Naive thymus-derived CD4-positive, alpha-beta T cell (primary cell): ENCODE data around the gene IL17REL. TPM values are rescaled to one million over a fixed set of nuclear protein-coding genes. Genes with fewer than 3 reads are reported as not detected.

Source experiments
- ATAC-seq: fragments of 150-1000 bp; cut with Tn5 transposase; 2 replicates; pipeline ENCODE4 v1.10.0; 2021; ENCODE audit warnings: mild to moderate bottlenecking, moderate library complexity
- CTCF ChIA-PET: fragments of 350-600 bp; sonication (Branson Sonifier 250); formaldehyde crosslinking; loops from one replicate; lab custom pipeline; 2021; ENCODE audit warnings: antibody characterized with exemption; lab: Charles Lee
- POLR2A ChIA-PET: fragments of 350-600 bp; sonication (Branson Sonifier 250); formaldehyde crosslinking; loops from one replicate; lab custom pipeline; 2021; ENCODE audit warnings: antibody characterized with exemption, inconsistent platforms; lab: Charles Lee
- DNase-seq, 9 donors: peaks; one replicate each; pipeline versions ENCODE4 v3.0.0 to v3.0.0-alpha.2; 2020 to 2022; ENCODE audit warnings: mixed read lengths in 1 of 9
- H3K27ac ChIP-seq: one replicate; pipeline ENCODE4 v1.7.0; 2013; ENCODE audit warnings: mild to moderate bottlenecking, low read depth, low read length, moderate library complexity
- H3K27me3 ChIP-seq, 2 donors: one replicate each; pipeline ENCODE4 v1.7.0; 2013; ENCODE audit warnings: low read length in 2 of 2, mild to moderate bottlenecking in 2 of 2, moderate library complexity in 2 of 2; ENCODE audit not compliant: control insufficient read depth in 2 of 2, insufficient read depth in 2 of 2
- H3K36me3 ChIP-seq, 3 experiments: 1 replicate in 2 of 3; 2 replicates in 1 of 3; pipeline ENCODE4 v1.7.0; 2013; ENCODE audit warnings: low read length in 3 of 3, mild to moderate bottlenecking in 3 of 3, moderate library complexity in 1 of 3; ENCODE audit not compliant: insufficient read depth in 3 of 3, control insufficient read depth in 2 of 3
- H3K4me1 ChIP-seq, 2 donors: one replicate each; pipeline ENCODE4 v1.7.0; 2013; ENCODE audit warnings: low read length in 2 of 2, mild to moderate bottlenecking in 2 of 2, moderate library complexity in 1 of 2; ENCODE audit not compliant: control insufficient read depth in 2 of 2, insufficient read depth in 2 of 2
- H3K4me3 ChIP-seq: 2 replicates; pipeline ENCODE4 v1.7.0; 2013; ENCODE audit warnings: mild to moderate bottlenecking, low read length
- H3K9me3 ChIP-seq, 3 experiments: 1 replicate in 2 of 3; 2 replicates in 1 of 3; pipeline ENCODE4 v1.7.0; 2013; ENCODE audit warnings: low read length in 3 of 3; ENCODE audit not compliant: control insufficient read depth in 2 of 3
- H3K27ac Mint-ChIP-seq, 9 donors: one replicate each; pipeline ENCODE4 v1.8.0; 2020 to 2022; ENCODE audit warnings: mixed read lengths in 9 of 9, mild to moderate bottlenecking in 8 of 9, moderate library complexity in 5 of 9, inconsistent platforms in 2 of 9
- H3K27me3 Mint-ChIP-seq, 5 donors: one replicate each; pipeline ENCODE4 v1.8.0; 2021 to 2022; ENCODE audit warnings: mixed read lengths in 5 of 5, mild to moderate bottlenecking in 1 of 5
- H3K36me3 Mint-ChIP-seq, 5 donors: one replicate each; pipeline ENCODE4 v1.8.0; 2020 to 2022; ENCODE audit warnings: mixed read lengths in 5 of 5, mild to moderate bottlenecking in 3 of 5, inconsistent platforms in 1 of 5
- H3K4me1 Mint-ChIP-seq, 7 donors: one replicate each; pipeline ENCODE4 v1.8.0; 2020 to 2022; ENCODE audit warnings: mixed read lengths in 7 of 7, mild to moderate bottlenecking in 3 of 7, inconsistent platforms in 1 of 7
- H3K4me3 Mint-ChIP-seq, 10 donors: one replicate each; pipeline ENCODE4 v1.8.0; 2020 to 2022; ENCODE audit warnings: mild to moderate bottlenecking in 10 of 10, mixed read lengths in 10 of 10, moderate library complexity in 6 of 10, inconsistent platforms in 2 of 10
- H3K9me3 Mint-ChIP-seq, 11 donors: one replicate each; pipeline ENCODE4 v1.8.0; 2020 to 2022; ENCODE audit warnings: mixed read lengths in 11 of 11, mild to moderate bottlenecking in 4 of 11, inconsistent platforms in 1 of 11, moderate library complexity in 1 of 11
- intact Hi-C, 2 donors: fragments of 100-400 bp; cut with micrococcal nuclease; formaldehyde crosslinking; loops; one replicate each; pipeline ENCODE4 v1.15.1; 2023
- polyA plus RNA-seq, 2 donors: library from polyadenylated mRNA; unstranded; fragments of 300-500 nt; fragmentation: Illumina TruSeq; gene quantifications; one replicate each; pipeline ENCODE4 v1.2.3, GENCODE V29; 2021
- total RNA-seq, 6 experiments: library from RNA in 5 of 6; stranded (reverse) in 5 of 6; gene quantifications; 1 replicate in 5 of 6; 2 replicates in 1 of 6; pipeline ENCODE4 v1.2.3 and lab custom pipeline; 2021 to 2026

IL17REL gene
- total RNA-seq (not detected), polyA plus RNA-seq (not detected), total RNA-seq (lab: John Stamatoyannopoulos, UW) (not detected)

DNA sequence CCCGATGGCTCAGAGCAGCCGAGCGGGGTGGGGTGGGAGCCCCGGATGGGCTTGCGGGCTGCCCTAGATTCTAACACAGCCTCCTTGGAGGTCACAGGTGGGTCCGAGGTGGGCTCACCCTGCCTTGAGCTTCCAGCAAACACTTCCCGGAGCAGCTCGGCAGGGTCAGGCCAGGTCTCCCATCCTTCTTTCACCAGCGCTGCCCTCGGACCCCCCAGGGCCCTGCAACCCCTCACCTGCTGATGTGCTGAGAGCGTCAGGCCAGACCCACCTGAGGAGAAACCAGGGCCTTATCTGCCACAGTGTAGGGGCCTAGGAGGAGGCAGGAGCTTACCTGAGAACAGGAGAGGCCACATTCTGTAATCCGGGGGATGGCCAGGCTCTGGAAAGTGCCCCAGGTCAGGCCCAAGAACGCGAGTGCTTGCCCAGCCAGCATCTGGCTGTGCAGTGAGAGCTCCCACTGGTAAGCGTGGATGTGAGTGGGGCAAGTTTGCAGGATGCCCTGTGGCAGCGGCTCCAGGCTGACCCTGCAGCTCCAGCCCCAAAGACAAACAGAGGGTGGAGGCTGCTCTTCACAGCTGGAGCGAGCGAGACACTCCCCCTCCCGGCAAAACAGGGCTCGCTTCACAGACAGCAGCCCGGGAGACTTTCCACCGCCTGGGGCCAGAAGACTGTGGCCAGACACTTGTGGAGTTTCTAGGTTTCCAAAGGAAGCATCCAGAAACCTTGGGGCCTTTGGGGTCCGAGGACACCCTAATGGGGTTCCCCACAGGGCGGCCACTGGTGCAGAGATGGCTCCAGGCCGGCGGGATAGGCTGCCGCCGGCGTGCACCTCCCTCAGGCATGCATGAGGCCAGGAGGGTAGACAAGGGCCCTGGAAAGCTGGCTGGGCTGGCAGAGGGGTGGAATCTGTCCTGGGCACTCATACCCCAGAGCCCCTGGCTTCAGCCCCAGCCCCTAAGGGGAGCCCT, at the start of gene IL17REL:
TSS of gene IL17REL (minus strand) at position 555 of the 971 bp plus-strand sequence. CDS start at position 436, 119 bp downstream.
- ATAC-seq (no peak), DNase-seq (peak in 1 of 9 donors; percentile 20)
- no peak within 1 kb of the TSS for H3K4me3 ChIP-seq
- Mint-ChIP-seq H3K27ac (peak within 1 kb of the TSS in 5 of 9 donors; percentile 4 to 75 (median 26)), H3K27me3 (peaks cover 0 to 23% (median 9%) of the 10 kb centered on the region in 5 donors), H3K36me3 (no peaks in the 10 kb centered on the region), H3K4me1 (peaks cover 0 to 12% (median 9%) of the 10 kb centered on the region in 7 donors), H3K9me3 (peaks cover 0 to 2% (median 0%) of the 10 kb centered on the region in 11 donors), H3K4me3 (peak within 1 kb of the TSS in 8 of 10 donors; percentile 3 to 75 (median 52))
- H3K36me3 ChIP-seq, result no peaks in the 10 kb centered on the region
- no peaks in the 10 kb centered on the region for H3K9me3 ChIP-seq
- ChIA-PET POLR2A (no interaction called here), CTCF (no interaction called here)
- H3K27ac ChIP-seq, result no peak within 1 kb of the TSS
- peaks cover 16 to 18% of the 10 kb centered on the region in 2 donors for H3K4me1 ChIP-seq
- no peaks in the 10 kb centered on the region for H3K27me3 ChIP-seq
- intact Hi-C loops, result no loop called here

DNA sequence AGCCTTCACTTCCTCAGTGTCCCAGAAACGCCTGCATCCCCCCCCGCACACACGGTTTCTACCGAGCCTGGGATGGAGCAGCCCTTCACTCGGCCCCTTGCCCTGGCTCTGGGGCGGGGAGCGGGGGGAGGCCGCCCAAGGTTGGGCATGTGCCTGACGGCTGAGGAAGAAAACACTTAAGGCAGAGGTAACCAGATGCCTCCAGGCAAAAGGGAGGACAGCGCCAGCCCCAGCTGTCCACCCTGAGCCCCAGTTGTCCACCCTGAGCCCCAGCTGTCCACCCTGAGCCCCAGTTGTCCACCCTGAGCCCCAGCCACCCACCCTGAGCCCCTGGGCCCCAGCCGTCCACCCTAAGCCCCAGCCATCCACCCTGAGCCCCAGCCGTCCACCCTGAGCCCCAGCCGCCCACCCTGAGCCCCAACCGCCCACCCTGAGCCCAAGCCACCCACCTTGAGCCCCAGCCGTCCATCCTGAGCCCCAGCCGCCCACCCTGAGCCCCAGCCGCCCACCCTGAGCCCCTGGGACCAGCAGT, 49.3 kb upstream of the IL17REL start:
- Mint-ChIP-seq H3K36me3 (no peaks in the 10 kb centered on the region), H3K9me3 (no peaks in the 10 kb centered on the region), H3K27ac (no peak overlapping the region), H3K27me3 (peaks cover 5 to 19% (median 8%) of the 10 kb centered on the region in 5 donors), H3K4me1 (peaks cover 0 to 5% (median 0%) of the 10 kb centered on the region in 7 donors), H3K4me3 (no peak overlapping the region)
- intact Hi-C loops, result no loop called here
- H3K9me3 ChIP-seq, result no peaks in the 10 kb centered on the region
- H3K36me3 ChIP-seq, result no peaks in the 10 kb centered on the region
- DNase-seq, result no peak
- H3K4me1 ChIP-seq, result no peaks in the 10 kb centered on the region
- H3K27ac ChIP-seq, result no peak overlapping the region
- ChIA-PET CTCF (no interaction called here), POLR2A (no interaction called here)
- ATAC-seq, result no peak
- H3K27me3 ChIP-seq, result peaks cover 0 to 7% of the 10 kb centered on the region in 2 donors
- no peak overlapping the region for H3K4me3 ChIP-seq

DNA sequence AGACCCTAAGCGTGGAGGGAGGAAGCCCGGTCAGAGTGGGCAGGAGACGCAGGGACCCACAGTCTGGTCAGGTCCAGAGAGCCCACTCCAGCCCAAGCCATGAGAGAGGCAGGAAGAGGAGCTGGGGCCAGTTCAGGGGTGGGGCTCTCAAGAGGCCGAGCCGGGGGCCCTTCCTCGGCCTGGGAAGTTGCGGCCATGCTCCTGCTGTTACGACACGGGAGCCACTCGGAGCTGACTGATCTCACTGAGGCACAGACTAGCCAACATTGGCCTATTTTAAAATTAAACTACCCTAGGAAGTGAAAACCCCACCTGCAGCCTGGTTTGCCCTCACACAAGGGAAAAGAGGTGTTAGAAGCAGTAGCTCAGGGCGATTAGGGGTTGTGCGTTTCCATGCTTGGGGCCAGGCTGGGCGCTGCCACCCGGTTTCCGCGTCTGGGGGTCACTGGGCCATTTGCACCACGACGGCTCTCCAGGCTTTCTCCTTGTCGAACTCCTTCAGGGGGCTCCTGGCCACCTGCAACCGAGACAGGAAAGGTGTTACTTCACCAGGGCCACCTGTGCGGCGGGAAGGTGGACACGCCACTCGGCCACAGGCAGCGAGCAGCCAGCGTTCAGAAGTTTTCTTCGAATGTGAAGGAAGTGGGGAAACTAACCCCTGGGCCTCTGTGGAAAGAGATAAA, 48.7 kb upstream of the IL17REL start:
- ChIA-PET CTCF (no interaction called here), POLR2A (no interaction called here)
- no peaks in the 10 kb centered on the region for H3K9me3 Mint-ChIP-seq
- DNase-seq (no peak), ATAC-seq (no peak)
- Histone ChIP-seq H3K9me3 (no peaks in the 10 kb centered on the region), H3K4me3 (no peak overlapping the region), H3K27me3 (peaks cover 0 to 7% of the 10 kb centered on the region in 2 donors), H3K36me3 (no peaks in the 10 kb centered on the region), H3K4me1 (no peaks in the 10 kb centered on the region), H3K27ac (no peak overlapping the region)
- intact Hi-C loops, result no loop called here
- no peak overlapping the region for H3K27ac Mint-ChIP-seq
- no peaks in the 10 kb centered on the region for H3K36me3 Mint-ChIP-seq
- peaks cover 0 to 5% (median 0%) of the 10 kb centered on the region in 7 donors for H3K4me1 Mint-ChIP-seq
- H3K27me3 Mint-ChIP-seq, result peaks cover 5 to 22% (median 8%) of the 10 kb centered on the region in 5 donors
- H3K4me3 Mint-ChIP-seq, result no peak overlapping the region

DNA sequence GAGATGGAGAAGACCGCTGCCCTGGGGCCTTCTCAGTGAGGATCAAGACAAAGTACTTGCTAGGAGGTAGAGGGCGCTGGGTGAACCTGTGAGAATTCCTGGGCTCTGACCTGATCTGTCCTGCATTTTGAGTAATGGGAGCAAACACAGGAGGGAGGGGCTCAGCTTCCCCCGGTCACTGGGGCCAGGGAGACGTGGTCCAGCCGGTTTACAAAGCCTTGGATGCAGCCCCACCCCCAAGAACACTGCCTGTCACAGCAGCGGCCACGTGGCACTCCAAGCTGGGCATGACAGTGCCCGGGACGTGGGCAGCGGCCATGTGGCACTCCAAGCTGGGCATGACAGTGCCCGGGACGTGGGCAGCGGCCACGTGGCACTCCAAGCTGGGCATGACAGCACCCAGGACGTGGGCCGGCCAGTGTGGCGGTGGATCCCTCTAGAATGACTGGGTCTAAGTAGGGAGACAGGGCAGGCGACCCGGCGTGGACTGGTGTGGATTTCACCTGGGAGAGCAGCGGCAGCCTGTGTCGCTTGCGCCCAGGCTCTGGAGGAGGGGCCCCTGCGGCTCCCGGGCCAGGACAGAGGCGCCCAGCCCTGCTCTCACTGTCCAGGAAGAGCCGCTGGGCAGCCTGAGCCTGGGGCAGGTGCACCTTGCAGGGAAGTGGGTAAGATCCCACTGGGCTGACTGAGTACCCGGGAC, 48.0 kb upstream of the IL17REL start:
- H3K27me3 ChIP-seq, result peaks cover 0 to 7% of the 10 kb centered on the region in 2 donors
- no peak for ATAC-seq
- H3K27ac ChIP-seq, result no peak overlapping the region
- no peak overlapping the region for H3K4me3 ChIP-seq
- CTCF ChIA-PET, result interaction anchor here (0.6 kb wide), 1 partner anchor 25 kb away, joined by 3 read pairs; the partner anchor contains the start of gene MLC1
- no peaks in the 10 kb centered on the region for H3K9me3 ChIP-seq
- intact Hi-C loops, result no loop called here
- Mint-ChIP-seq H3K36me3 (no peaks in the 10 kb centered on the region), H3K4me3 (no peak overlapping the region), H3K27ac (no peak overlapping the region), H3K27me3 (peaks cover 5 to 24% (median 10%) of the 10 kb centered on the region in 5 donors), H3K4me1 (peaks cover 0 to 5% (median 0%) of the 10 kb centered on the region in 7 donors), H3K9me3 (no peaks in the 10 kb centered on the region)
- H3K4me1 ChIP-seq, result no peaks in the 10 kb centered on the region
- no peaks in the 10 kb centered on the region for H3K36me3 ChIP-seq
- DNase-seq, result no peak
- POLR2A ChIA-PET, result no interaction called here

DNA sequence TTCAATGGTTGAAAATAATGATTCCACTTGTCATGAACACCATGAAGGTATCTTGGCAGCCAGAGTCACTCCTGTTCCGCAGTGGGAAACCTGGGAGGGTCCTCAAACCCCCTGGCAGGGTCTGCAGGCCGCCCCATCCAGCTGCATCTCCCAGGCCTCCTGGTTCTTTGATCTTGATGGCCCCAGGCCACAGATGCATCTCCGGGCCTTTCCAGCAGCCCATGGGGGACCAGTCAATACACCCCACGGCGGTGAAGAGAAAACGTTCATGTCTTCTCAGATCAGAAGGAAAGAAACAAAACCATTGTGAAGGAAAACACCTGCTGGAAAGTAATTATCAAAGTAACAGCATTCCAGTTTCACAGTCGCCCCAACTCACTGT, 47.3 kb upstream of the IL17REL start:
- H3K27me3 Mint-ChIP-seq, result peaks cover 5 to 29% (median 17%) of the 10 kb centered on the region in 5 donors
- Histone ChIP-seq H3K4me3 (no peak overlapping the region), H3K27ac (no peak overlapping the region), H3K27me3 (peaks cover 0 to 7% of the 10 kb centered on the region in 2 donors), H3K36me3 (no peaks in the 10 kb centered on the region), H3K4me1 (no peaks in the 10 kb centered on the region), H3K9me3 (no peaks in the 10 kb centered on the region)
- H3K9me3 Mint-ChIP-seq, result no peaks in the 10 kb centered on the region
- intact Hi-C loops, result no loop called here
- ATAC-seq, result no peak
- H3K4me3 Mint-ChIP-seq, result no peak overlapping the region
- no peak for DNase-seq
- H3K4me1 Mint-ChIP-seq, result peaks cover 0 to 5% (median 0%) of the 10 kb centered on the region in 7 donors
- CTCF ChIA-PET, result interaction anchor here (0.6 kb wide), 1 partner anchor 25 kb away, joined by 3 read pairs; the partner anchor contains the start of gene MLC1
- POLR2A ChIA-PET, result no interaction called here
- H3K27ac Mint-ChIP-seq, result no peak overlapping the region
- no peaks in the 10 kb centered on the region for H3K36me3 Mint-ChIP-seq
